ENCODE results near the gene MAGI2.

Gene MAGI2

GRCh38 chr7:79241288-79242060 is 212.0 kb downstream of the MAGI2 start:
- DNase-seq, result no peak

GRCh38 chr7:79240413-79240812 is 213.1 kb downstream of the MAGI2 start:
- DNase-seq, result no peak

GRCh38 chr7:79236352-79237028 is 217.0 kb downstream of the MAGI2 start:
- no peak for DNase-seq

DNA sequence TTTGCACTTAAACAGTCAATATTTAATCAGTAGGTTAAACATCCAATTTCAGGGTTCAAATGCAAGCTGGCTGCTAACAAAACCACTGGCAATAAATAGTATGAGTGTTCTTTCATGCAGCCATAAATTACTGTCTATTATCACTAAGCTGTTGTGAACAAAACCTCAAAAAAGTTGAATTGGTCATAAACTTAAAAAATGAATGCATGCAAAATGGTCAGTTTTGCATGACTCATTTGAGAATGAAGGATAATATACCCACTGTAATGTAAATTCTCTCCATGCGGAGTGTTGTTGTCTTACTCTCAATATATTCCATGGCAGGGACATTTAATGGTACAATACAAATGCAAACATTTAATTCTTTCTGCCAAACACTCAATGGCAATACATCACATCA is 226.4 kb downstream of the MAGI2 start:
- DNase-seq, result no peak

GRCh38 chr7:79221211-79221610 is 232.3 kb downstream of the MAGI2 start:
- no peak for DNase-seq

- DNase-seq, result no peak
Measured at GRCh38 chr7:79217976-79218626, 235.4 kb downstream of the MAGI2 start.

DNA sequence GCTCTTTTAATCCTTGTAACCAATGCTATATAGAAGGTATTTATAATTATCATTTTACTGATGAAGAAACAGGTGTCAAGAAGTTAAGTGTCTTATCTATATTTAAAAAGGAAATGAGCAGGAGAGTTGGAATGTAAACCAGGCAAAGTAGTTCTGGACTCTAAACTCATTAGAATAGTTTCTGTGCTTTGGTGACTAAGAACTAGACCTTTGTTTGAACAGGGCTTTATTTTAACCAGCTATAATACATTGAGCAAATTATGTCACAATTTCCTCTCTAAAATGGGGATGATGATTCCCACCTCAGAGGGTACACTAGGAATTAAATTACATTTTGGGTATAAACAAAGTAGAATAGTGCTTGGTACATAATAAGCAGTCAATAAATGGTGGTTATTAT is 236.0 kb downstream of the MAGI2 start:
- DNase-seq, result no peak

GRCh38 chr7:79216236-79216635 is 237.2 kb downstream of the MAGI2 start:
- DNase-seq, result no peak

DNA sequence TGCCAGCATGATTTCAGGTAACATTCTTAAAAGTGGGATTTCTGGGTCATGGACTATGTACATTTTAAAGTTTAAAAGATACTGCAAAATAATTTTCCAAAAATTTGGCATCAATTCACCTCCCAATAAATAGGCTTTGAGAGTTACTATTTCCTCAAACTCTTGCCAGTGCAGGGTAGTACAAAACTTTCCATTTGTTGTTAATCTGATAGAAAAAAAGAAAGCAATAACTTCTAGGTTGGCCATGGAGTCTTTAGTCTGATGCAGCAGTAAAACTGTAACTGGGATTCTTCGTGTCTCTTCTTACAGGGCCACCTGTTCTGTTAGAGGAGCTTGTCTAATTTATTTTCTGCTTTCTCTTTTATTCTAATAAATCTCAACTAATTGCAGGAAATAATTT is 241.1 kb downstream of the MAGI2 start:
- DNase-seq, result no peak

GRCh38 chr7:79211724-79212123 is 241.7 kb downstream of the MAGI2 start:
- DNase-seq, result no peak

DNA sequence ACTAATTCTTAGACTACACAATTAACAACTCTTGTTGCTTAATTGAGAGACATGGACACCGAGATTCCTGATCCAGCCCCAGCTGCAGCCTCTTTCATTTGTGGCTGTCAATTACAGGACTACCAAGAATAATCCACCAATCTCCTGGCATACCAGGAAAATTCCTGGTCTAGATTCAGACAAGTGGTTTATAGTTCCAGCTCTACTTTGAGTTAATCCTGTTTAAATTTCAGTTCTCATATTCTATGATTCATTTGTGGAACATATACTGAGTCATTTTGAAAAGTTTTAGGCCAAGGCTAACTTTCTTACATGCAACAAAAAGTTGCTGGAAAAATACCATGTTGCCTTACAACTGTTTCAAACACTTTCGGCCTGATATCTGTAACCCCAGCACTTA is 253.5 kb downstream of the MAGI2 start:
- no peak for DNase-seq

GRCh38 chr7:79199266-79199665 is 254.2 kb downstream of the MAGI2 start:
- no peak for DNase-seq

DNA sequence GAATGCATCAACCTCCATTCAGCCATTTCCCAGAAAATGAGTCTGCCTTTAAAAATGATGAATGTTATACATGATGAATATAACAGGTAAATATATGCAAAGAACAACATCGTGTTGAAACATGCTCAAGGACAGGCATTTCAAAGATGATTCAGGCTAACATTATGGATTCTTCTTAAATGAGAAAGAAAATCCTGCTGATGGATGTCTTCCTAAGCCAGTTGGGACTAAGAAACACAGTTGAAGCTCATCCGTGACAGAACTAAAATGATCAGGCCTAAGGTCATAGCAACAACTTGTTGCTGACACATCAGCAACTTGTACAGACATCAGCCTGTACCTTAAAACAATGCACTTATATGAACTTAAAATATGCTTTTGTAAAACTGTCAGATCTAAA is 267.9 kb downstream of the MAGI2 start:
- no peak for DNase-seq

DNA sequence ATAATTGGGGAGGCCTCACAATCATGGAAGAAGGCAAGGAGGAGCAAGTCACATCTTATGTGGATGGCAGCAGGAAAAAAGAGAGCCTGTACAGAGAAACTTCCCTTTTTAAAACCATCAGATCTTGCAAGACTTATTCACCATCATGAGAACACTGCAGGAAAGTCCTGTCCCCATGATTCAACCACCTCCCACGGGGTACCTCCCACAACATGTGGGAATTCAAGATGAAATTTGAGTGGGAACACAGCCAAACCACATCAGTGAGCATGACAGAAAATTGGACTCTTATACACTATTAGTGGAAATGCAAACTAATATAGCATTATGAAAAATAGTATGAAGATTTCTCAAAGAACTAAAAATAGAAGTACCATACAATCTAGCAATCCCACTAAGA is 271.2 kb downstream of the MAGI2 start:
- DNase-seq, result no peak

DNA sequence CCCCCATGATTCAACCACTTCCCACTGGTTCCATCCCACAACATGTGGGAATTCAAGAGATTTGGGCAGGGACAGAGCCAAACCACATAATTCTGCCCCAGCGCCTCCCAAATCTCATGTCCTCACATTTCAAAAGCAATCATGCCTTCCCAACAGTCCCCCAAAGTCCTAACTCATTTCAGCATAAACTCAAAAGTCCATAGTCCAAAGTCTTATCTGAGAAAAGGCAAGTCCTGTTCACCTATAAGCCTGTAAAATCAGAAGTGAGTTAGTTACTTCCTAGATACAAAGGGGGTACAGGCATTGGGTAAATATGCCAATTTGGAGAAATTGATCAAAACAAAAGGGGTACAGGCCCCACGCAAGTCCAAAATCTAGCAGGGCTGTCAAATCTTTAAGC is 272.9 kb downstream of the MAGI2 start:
- DNase-seq, result no peak

GRCh38 chr7:79176859-79177477 is 276.5 kb downstream of the MAGI2 start:
- DNase-seq, result peak; percentile 21

- no peak for DNase-seq
Measured at GRCh38 chr7:79175374-79175773, 278.1 kb downstream of the MAGI2 start.

DNA sequence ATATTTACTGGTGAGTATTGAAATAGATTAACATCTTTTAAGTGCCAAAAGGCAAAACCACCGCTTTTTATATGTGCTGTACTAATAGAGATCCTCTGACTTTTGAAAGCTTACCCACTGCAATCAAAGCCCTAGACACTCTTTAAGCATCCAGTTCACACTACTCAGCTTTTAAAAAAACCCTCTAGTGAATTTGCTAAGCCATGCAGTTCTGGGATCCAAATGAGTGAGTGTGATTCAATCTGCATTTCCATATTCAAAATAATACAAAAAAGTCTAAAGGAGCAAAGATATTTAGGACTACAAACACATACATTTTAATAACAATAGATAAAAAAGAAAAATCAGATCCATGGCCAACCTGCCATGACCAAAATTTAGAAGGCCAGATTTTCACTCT is 288.2 kb downstream of the MAGI2 start:
- no peak for DNase-seq

DNA sequence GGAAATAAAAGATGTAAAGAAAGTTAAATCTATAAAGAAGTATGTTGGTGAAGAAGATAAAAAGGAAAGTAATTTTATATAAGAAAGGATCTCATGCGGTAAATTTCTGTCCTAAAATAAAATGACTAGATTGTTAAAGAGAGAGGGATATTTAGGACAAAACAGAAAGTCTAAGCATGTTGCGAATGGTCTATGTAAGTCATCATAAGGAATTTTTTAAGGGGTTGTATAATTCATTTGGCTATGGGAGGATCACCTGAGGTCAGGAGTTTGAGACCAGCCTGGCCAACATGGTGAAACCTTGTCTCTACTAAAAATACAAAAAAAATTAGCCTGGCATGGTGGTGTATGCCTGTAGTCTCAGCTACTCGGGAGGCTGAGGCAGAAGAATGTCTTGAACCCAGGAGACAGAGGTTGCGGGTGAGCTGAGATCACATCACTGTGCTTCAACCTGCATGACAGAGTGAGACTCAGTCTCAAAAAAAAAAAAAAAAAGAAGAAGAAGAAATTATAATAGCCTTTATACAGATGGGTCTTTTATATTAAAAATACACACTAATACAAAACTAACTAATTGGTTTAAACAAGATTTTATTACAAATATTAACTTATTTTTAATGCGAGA is 294.3 kb downstream of the MAGI2 start:
- no peak for DNase-seq

DNA sequence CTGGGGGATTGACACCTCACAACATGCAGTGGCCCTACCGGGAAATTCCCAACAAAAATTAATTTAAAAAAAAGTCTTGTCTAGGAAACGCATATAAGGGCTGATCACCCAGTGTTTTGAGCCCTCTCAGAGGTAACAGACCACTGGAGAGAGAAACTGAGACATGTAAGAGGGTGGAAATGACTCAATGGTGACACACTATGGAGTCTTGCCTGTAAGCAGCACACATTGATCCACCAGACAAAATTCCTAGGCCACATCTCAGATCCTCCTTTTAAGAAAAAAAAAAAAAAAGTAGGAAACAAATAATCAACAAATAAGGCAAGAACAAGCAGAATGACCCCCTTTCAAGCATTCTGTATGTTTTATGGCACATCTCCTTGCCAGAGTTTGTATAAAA is 296.2 kb downstream of the MAGI2 start:
- DNase-seq, result no peak

DNA sequence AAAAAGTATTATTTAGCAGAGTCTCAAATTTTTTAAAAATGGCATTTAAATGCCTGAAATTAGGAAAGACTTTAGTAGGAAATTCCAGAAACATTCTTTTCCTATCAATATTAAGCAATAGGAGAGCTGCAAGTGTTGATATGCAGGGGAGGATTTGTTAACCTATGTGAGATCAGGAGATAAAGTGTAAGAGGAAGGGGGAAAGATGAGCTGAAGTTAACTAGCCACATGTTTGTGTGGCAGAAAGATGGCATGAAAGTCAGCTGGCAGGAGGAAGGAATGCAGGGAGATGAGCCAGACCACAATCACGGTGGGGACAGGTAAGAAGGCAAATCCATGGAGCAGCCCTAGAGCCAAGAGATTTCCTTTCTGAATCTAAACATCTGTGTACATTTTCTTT is 303.6 kb downstream of the MAGI2 start:
- DNase-seq, result no peak

DNA sequence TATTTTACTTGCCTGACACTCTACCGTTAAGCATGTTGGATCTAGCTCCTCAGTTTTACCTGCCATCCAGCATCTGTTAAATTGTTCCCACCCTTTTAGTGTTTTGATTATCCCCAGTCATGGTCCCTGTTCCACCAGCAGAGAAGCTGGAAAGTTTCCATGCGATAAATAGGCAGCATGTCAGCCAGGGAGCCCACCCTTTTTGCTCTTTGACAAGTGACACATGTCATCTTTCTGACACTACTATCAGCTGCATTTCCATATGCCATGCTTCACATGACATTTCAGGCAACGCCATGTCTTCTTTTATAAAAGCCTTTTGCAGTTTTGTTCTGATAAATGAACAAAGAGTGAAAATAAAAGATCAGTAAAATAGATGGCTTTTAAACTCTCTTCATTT is 310.8 kb downstream of the MAGI2 start:
- DNase-seq, result no peak

DNA sequence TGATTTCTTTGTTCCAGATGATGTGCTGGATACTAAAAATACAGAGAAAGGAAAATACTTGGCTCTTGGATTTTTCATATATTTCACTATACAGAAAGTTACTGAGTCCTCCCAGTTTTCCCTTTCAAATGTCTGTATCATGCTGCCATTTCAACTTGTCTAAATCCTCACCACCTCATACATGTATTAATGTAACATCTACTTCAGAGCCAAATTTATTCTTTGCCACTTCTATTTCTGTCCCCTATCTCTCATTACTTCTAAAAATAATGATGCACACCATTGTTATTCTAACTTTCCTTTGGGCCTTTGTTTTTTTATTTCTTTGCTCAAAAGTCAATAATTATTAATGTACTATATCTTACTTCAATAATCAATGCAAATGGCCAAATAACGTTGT is 312.2 kb downstream of the MAGI2 start:
- no peak for DNase-seq

All from activated CD4-positive, alpha-beta T cell treated with anti-CD3 and anti-CD28 coated beads, Interleukin-2, Interleukin-6, amounts not matched to agents 100 ng/mL and 50 ng/mL, durations not matched to agents 16 hours and 8 hours (primary cell).